H1 (cell line): ENCODE measurements around the gene KDM2A. TPM values are rescaled to one million over a fixed set of nuclear protein-coding genes. Genes with fewer than 3 reads are reported as not detected.

Experiments
- CTCF ChIA-PET: fragments of 300-600 bp; sonication (Branson Sonifier 250); formaldehyde crosslinking; loops from one replicate; lab custom pipeline; 2021; ENCODE audit not compliant: partially characterized antibody; lab: Charles Lee
- POLR2A ChIA-PET: fragments of 300-600 bp; sonication (Branson Sonifier 250); formaldehyde crosslinking; loops from one replicate; lab custom pipeline; 2021; ENCODE audit warnings: inconsistent platforms; ENCODE audit not compliant: partially characterized antibody; lab: Charles Lee
- DNase-seq, 2 experiments: peaks; one replicate each; pipeline versions ENCODE4 v3.0.0 to v3.0.0-alpha.2; 2010 to 2022; ENCODE audit warnings: low spot score in 2 of 2, low read depth in 1 of 2, mixed read lengths in 1 of 2
- FAIRE-seq: peaks from 2 replicates; lab custom pipeline; 2011; peaks lifted over from hg19 to GRCh38; lab: Jason Lieb, UNC
- H2AFZ ChIP-seq: 2 replicates; pipeline ENCODE4 v1.8.1; 2012; ENCODE audit warnings: low read length, inconsistent platforms
- H2AK5ac ChIP-seq: 2 replicates; pipeline ENCODE4 v1.6.1; 2013; ENCODE audit warnings: low read depth, low read length
- H2BK120ac ChIP-seq: replicated peaks from 2 replicates; pipeline ENCODE3; 2013; ENCODE audit warnings: low read depth, low read length, inconsistent platforms
- H2BK12ac ChIP-seq: 2 replicates; pipeline ENCODE4 v1.6.1; 2013; ENCODE audit warnings: low read depth, low read length
- H2BK15ac ChIP-seq: 2 replicates; pipeline ENCODE4 v1.6.1; 2013; ENCODE audit warnings: low read length
- H2BK20ac ChIP-seq: 2 replicates; pipeline ENCODE4 v1.6.1; 2013; ENCODE audit warnings: low read length
- H2BK5ac ChIP-seq: 2 replicates; pipeline ENCODE4 v1.6.1; 2013; ENCODE audit warnings: low read depth, low read length
- H3K14ac ChIP-seq: 2 replicates; pipeline ENCODE4 v1.6.1; 2013; ENCODE audit warnings: inconsistent platforms; ENCODE audit not compliant: insufficient read length
- H3K18ac ChIP-seq: 2 replicates; pipeline ENCODE4 v1.6.1; 2013; ENCODE audit warnings: low read length; ENCODE audit errors: extremely low read depth
- H3K23ac ChIP-seq: 2 replicates; pipeline ENCODE4 v1.6.1; 2013; ENCODE audit warnings: inconsistent platforms; ENCODE audit not compliant: insufficient read length
- H3K23me2 ChIP-seq: 2 replicates; pipeline ENCODE4 v1.6.1; 2013; ENCODE audit warnings: low read depth, low read length
- H3K27ac ChIP-seq: 2 replicates; pipeline ENCODE4 v1.6.1; 2011; ENCODE audit warnings: low read depth, low read length, inconsistent platforms
- H3K27me3 ChIP-seq, 4 experiments: replicated peaks in 1 of 4; 1 replicate in 1 of 4; 2 replicates in 3 of 4; pipeline versions ENCODE4 v1.6.1 to v1.8.1; 2011 to 2013; ENCODE audit warnings: low read length in 3 of 4, mild to moderate bottlenecking in 3 of 4, inconsistent platforms in 2 of 4, mixed read lengths in 2 of 4, moderate library complexity in 1 of 4; ENCODE audit not compliant: control insufficient read depth in 3 of 4, insufficient read depth in 3 of 4; ENCODE audit errors: extremely low read depth in 1 of 4
- H3K36me3 ChIP-seq, 4 experiments: 2 replicates each; pipeline versions ENCODE4 v1.6.1 to v1.8.1; 2011 to 2013; ENCODE audit warnings: mild to moderate bottlenecking in 4 of 4, low read length in 3 of 4, moderate library complexity in 2 of 4, control low read depth in 1 of 4, inconsistent platforms in 1 of 4; ENCODE audit not compliant: insufficient read depth in 4 of 4, control insufficient read depth in 2 of 4
- H3K4ac ChIP-seq: replicated peaks from 2 replicates; pipeline ENCODE3; 2013; ENCODE audit warnings: low read length, low read depth, mixed read lengths, inconsistent platforms; ENCODE audit not compliant: insufficient read length
- H3K4me1 ChIP-seq, 4 experiments: replicated peaks in 1 of 4; 1 replicate in 1 of 4; 2 replicates in 3 of 4; pipeline versions ENCODE4 v1.6.1 to v1.8.1; 2011 to 2013; ENCODE audit warnings: low read length in 3 of 4, inconsistent platforms in 2 of 4, mixed read lengths in 1 of 4; ENCODE audit not compliant: insufficient read depth in 4 of 4, control insufficient read depth in 3 of 4
- H3K4me2 ChIP-seq, 2 experiments: 2 replicates each; pipeline versions ENCODE4 v1.6.1 to v1.8.1; 2011 to 2013; ENCODE audit warnings: low read depth in 2 of 2, low read length in 2 of 2, control low read depth in 1 of 2, inconsistent platforms in 1 of 2, mild to moderate bottlenecking in 1 of 2; ENCODE audit not compliant: insufficient read depth in 1 of 2
- H3K4me3 ChIP-seq, 4 experiments: fragments of 200-600, 300-600 bp in 1 of 4; sonication (generic), shearing (Covaris generic), sonication (Bioruptor Twin) in 1 of 4; 2 replicates each; pipeline versions ENCODE4 v1.5.1 to v1.8.1; 2011 to 2016; ENCODE audit warnings: low read length in 4 of 4, low read depth in 3 of 4, control low read depth in 2 of 4, inconsistent platforms in 2 of 4, mild to moderate bottlenecking in 2 of 4, mixed read lengths in 1 of 4, moderate library complexity in 1 of 4; ENCODE audit not compliant: insufficient read depth in 2 of 4; ENCODE audit errors: extremely low read depth in 1 of 4
- H3K56ac ChIP-seq: replicated peaks from 2 replicates; pipeline ENCODE3; 2013; ENCODE audit warnings: low read depth, mild to moderate bottlenecking, mixed read lengths, low read length, inconsistent platforms; ENCODE audit not compliant: insufficient read length
- H3K79me1 ChIP-seq: 2 replicates; pipeline ENCODE4 v1.6.1; 2013; ENCODE audit warnings: low read depth, low read length, control low read depth
- H3K79me2 ChIP-seq, 2 experiments: 2 replicates each; pipeline versions ENCODE4 v1.6.1 to v1.8.1; 2012 to 2013; ENCODE audit warnings: low read length in 2 of 2, mild to moderate bottlenecking in 2 of 2, inconsistent platforms in 1 of 2; ENCODE audit not compliant: insufficient read depth in 2 of 2, control insufficient read depth in 1 of 2
- H3K9ac ChIP-seq, 4 experiments: replicated peaks in 1 of 4; 1 replicate in 1 of 4; 2 replicates in 3 of 4; pipeline versions ENCODE4 v1.6.1 to v1.8.1; 2011 to 2013; ENCODE audit warnings: low read depth in 3 of 4, low read length in 3 of 4, control low read depth in 2 of 4, mild to moderate bottlenecking in 2 of 4, moderate library complexity in 2 of 4, inconsistent platforms in 1 of 4; ENCODE audit errors: extremely low read depth in 1 of 4
- H3K9me3 ChIP-seq, 2 experiments: 2 replicates each; pipeline versions ENCODE4 v1.6.1 to v1.8.1; 2012 to 2013; ENCODE audit warnings: mild to moderate bottlenecking in 2 of 2, moderate library complexity in 2 of 2, control low read depth in 1 of 2, inconsistent platforms in 1 of 2, low read depth in 1 of 2, low read length in 1 of 2, mixed read lengths in 1 of 2; ENCODE audit not compliant: insufficient read depth in 2 of 2
- H4K20me1 ChIP-seq, 2 experiments: replicated peaks in 1 of 2; 2 replicates each; pipeline versions ENCODE3 to v1.8.1; 2011 to 2013; ENCODE audit warnings: inconsistent platforms in 2 of 2, low read length in 2 of 2, mild to moderate bottlenecking in 1 of 2; ENCODE audit not compliant: insufficient read depth in 2 of 2, control insufficient read depth in 1 of 2
- H4K5ac ChIP-seq: 2 replicates; pipeline ENCODE4 v1.6.1; 2013; ENCODE audit warnings: low read length, low read depth, mixed read lengths, inconsistent platforms; ENCODE audit not compliant: insufficient read length
- H4K8ac ChIP-seq: 2 replicates; pipeline ENCODE4 v1.8.0; 2013; ENCODE audit warnings: mild to moderate bottlenecking, moderate library complexity, low read length, inconsistent platforms; ENCODE audit not compliant: insufficient read depth; ENCODE audit errors: extremely low read depth
- H4K91ac ChIP-seq: replicated peaks from 2 replicates; pipeline ENCODE3; 2013; ENCODE audit warnings: low read length, mixed read lengths, inconsistent platforms; ENCODE audit not compliant: insufficient read length
- ATF3 ChIP-seq: IDR thresholded peaks from 2 replicates; pipeline ENCODE4 v1.6.1; 2011; ENCODE audit warnings: low read depth, mild to moderate bottlenecking, low read length; ENCODE audit not compliant: insufficient read depth
- BRCA1 ChIP-seq: IDR thresholded peaks from 2 replicates; pipeline ENCODE4 v1.6.1; 2012; ENCODE audit warnings: low read depth, low read length, improper control_type of control experiment
- CEBPB ChIP-seq: IDR thresholded peaks from 2 replicates; pipeline ENCODE4 v1.6.1; 2012; ENCODE audit warnings: low read depth, low read length
- CTBP2 ChIP-seq: IDR thresholded peaks from 2 replicates; pipeline ENCODE4 v1.7.0; 2011; ENCODE audit warnings: borderline replicate concordance, mild to moderate bottlenecking, moderate library complexity, mixed read lengths, low read length; ENCODE audit not compliant: insufficient read depth, insufficient read length
- EP300 ChIP-seq, 2 experiments: IDR thresholded peaks; 1 replicate in 1 of 2; 2 replicates in 1 of 2; pipeline ENCODE4 v1.6.1; 2011 to 2012; ENCODE audit warnings: low read depth in 2 of 2, low read length in 2 of 2, mild to moderate bottlenecking in 2 of 2, borderline replicate concordance in 1 of 2, inconsistent platforms in 1 of 2, moderate library complexity in 1 of 2
- HDAC6 ChIP-seq: IDR thresholded peaks from one replicate; pipeline ENCODE4 v1.7.1; 2012; ENCODE audit warnings: low read depth, mild to moderate bottlenecking, inconsistent platforms, low read length, moderate library complexity
- KDM5A ChIP-seq: fragments of 200-600 bp; IDR thresholded peaks from 2 replicates; pipeline ENCODE4 v1.7.1; 2012; ENCODE audit warnings: mild to moderate bottlenecking, low read length, inconsistent platforms, mixed read lengths
- NANOG ChIP-seq: IDR thresholded peaks from 2 replicates; pipeline ENCODE4 v1.6.1; 2011; ENCODE audit warnings: low read length, low read depth, mild to moderate bottlenecking, inconsistent platforms; ENCODE audit not compliant: insufficient read depth, poor library complexity, severe bottlenecking
- SIRT6 ChIP-seq: IDR thresholded peaks from one replicate; pipeline ENCODE4 v1.7.1; 2012; ENCODE audit warnings: low read length, inconsistent platforms
- SP1 ChIP-seq: IDR thresholded peaks from 2 replicates; pipeline ENCODE4 v1.6.1; 2011; ENCODE audit warnings: low read depth, low read length
- TAF1 ChIP-seq: IDR thresholded peaks from 2 replicates; pipeline ENCODE4 v1.6.1; 2011; ENCODE audit warnings: mild to moderate bottlenecking, low read depth, low read length
- TBP ChIP-seq: IDR thresholded peaks from 2 replicates; pipeline ENCODE4 v1.6.1; 2011; ENCODE audit warnings: low read depth, low read length, improper control_type of control experiment
- ZNF274 ChIP-seq: IDR thresholded peaks from 2 replicates; pipeline ENCODE4 v1.7.0; 2012; ENCODE audit warnings: low read length, borderline replicate concordance; ENCODE audit errors: extremely low read depth
- WGBS, 2 experiments: shearing (Covaris generic) in 1 of 2; methylation state at CpG; one replicate each; pipeline versions ENCODE4 v1.1.6 to v1.1.7; 2013 to 2015; ENCODE audit warnings: low lambda C conversion rate in 2 of 2, mixed read lengths in 2 of 2, inconsistent platforms in 1 of 2, low coverage in 1 of 2, missing lambda C conversion rate in 1 of 2; ENCODE audit not compliant: insufficient replicate concordance in 2 of 2, insufficient coverage in 1 of 2, insufficient read length in 1 of 2; ENCODE audit errors: extremely low coverage in 1 of 2, missing lambda C conversion rate in 1 of 2; 5-methylcytosine and 5-hydroxymethylcytosine counted together
- polyA plus RNA-seq, 7 experiments: library from polyadenylated mRNA; depleted of rRNA in 3 of 7; stranded (reverse) in 5 of 7; unstranded in 2 of 7; fragments of >200 nt in 5 of 7; fragments of 200-250 nt in 2 of 7; gene quantifications; 1 replicate in 5 of 7; 2 replicates in 1 of 7; 4 replicates in 1 of 7; pipeline versions ENCODE4 v1.2.1 to v1.2.3, GENCODE V29; 2011 to 2013; ENCODE audit warnings: missing spikeins in 2 of 7, mixed read lengths in 2 of 7
- total RNA-seq: library from RNA; stranded (reverse); fragmentation: NEBNext Ultra II Directional; extraction: Animal tissue kit (Norgen Biotek cat#: 25700); gene quantifications from 2 replicates; pipeline ENCODE4 v1.2.1, GENCODE V29; 2021

Gene KDM2A
- total and polyA plus RNA-seq, 2 of the 8 experiments (the other 6 are each of a cell fraction or from before 2014, with no cell fraction given), result 55.4 to 66.2 TPM

- Histone ChIP-seq H3K9ac (no peak overlapping the region), H3K23me2 (peaks cover 6% of the 10 kb centered on the region; the same call in 1 of the 2 replicates), H3K14ac (no peak overlapping the region), H3K4me2 (no peak overlapping the region), H3K56ac (no peak overlapping the region), H3K9me3 (no peaks in the 10 kb centered on the region), H3K23ac (no peak overlapping the region), H2BK15ac (no peak overlapping the region), H4K5ac (no peak overlapping the region), H3K4me3 (no peak overlapping the region), H2BK12ac (no peak overlapping the region), H3K79me1 (no peaks in the 10 kb centered on the region), H2BK120ac (no peak overlapping the region), H2BK20ac (no peak overlapping the region), H4K91ac (no peak overlapping the region), H3K27me3 (no peaks in the 10 kb centered on the region), H2AK5ac (no peak overlapping the region), H4K20me1 (no peaks in the 10 kb centered on the region), H3K4me1 (peaks cover 0 to 12% (median 4%) of the 10 kb centered on the region in 4 experiments; a peak in 4 of 7 replicates), H3K18ac (no peak overlapping the region), H2BK5ac (no peak overlapping the region), H3K4ac (no peak overlapping the region), H3K27ac (no peak overlapping the region), H2AFZ (no peak overlapping the region), H4K8ac (no peak overlapping the region), H3K79me2 (no peaks in the 10 kb centered on the region), H3K36me3 (no peaks in the 10 kb centered on the region)
- WGBS, 2 experiments, result 88% methylated on average over 10 of the region's 10 CpGs; no CpG with 5 or more reads in 1 of the 2 experiments
- FAIRE-seq (no peak), DNase-seq (no peak)
- POLR2A ChIA-PET, result interaction anchor here (0.6 to 1.2 kb wide), 2 partner anchors 10 to 20 kb away, joined by 3 read pairs; no protein-coding TSS in a partner anchor
- CTCF ChIA-PET, result interaction anchor here (1.0 to 1.6 kb wide), 2 partner anchors 32 to 34 kb away, joined by 4 to 5 read pairs; no protein-coding TSS in a partner anchor
- no peak for TF ChIP-seq ATF3
- TF ChIP-seq TBP, result no peak
- no peak for TF ChIP-seq HDAC6
- no peak for TF ChIP-seq BRCA1
- TF ChIP-seq SIRT6, result no peak
- no peak for TF ChIP-seq CTBP2
- TF ChIP-seq ZNF274, result no peak
- TF ChIP-seq SP1, result no peak
- TF ChIP-seq CEBPB, result no peak
- no peak for TF ChIP-seq TAF1
- TF ChIP-seq NANOG, result no peak
- TF ChIP-seq EP300 (IDR thresholded peaks at IDR 0.05; ENCODE audit: borderline replicate concordance in 1 of 2, low read depth in 2 of 2, low read length in 2 of 2), result no peak
- TF ChIP-seq KDM5A, result no peak
These were observed 4.7 kb upstream of the KDM2A start for GRCh38 chr11:67114275-67114896.
